HG02840 (cell line): ENCODE results near the gene TMEM186.
"Not testable (repeated sequence)": the region's sequence is repeated elsewhere in the genome, so short reads cannot be mapped to it uniquely, and the experiment has no call there.

Experiments
- ATAC-seq: cut with Tn5 transposase; IDR thresholded peaks from one replicate; pipeline ENCODE4 v1.9.1; 2021; ENCODE audit warnings: mild to moderate bottlenecking, moderate library complexity, moderate number of reproducible peaks; ENCODE audit not compliant: unreplicated experiment, low FRiP score

Gene TMEM186

DNA sequence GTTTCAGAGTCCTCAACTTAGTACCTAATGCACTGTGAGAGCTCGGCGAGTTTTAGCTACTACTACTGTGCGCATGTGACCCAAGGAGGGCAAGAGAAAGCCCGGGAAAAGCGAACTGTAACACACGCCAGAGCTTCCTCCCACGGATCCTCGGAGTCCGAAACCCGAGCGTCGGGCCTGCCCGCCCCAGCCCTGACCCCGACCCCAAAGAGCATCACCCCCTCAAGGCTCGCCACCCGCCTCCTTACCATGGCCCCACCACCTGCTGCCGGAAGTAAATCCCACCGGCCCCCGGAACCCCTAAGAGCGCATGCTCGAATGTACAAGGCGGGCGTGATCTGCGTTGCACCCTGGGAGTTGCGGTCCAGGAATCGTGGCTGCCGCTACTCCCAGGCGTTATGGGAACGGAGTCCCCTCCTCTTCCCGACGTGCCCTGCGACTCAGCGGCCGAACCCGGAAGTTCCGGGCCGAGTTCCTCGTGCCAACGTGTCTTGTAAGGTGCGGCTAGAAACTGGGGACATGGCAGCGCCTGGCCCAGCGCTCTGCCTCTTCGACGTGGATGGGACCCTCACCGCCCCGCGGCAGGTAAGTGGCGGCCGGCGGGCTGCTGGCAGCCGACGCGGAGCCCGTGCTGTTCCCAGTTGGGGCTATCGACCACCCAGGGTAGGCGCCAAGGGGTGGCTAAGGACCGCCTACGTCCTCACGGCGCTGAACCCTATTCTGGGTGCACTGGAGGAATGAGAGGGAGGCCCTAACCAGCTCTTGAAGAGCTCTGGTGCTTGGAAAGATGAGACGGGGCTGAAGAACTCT is at the start of gene TMEM186, which contains the start of gene PMM2:
Gene TMEM186 (minus strand): TSS at position 276 of the 810 bp plus-strand sequence. CDS start 25 bp downstream, at position 251.
Gene PMM2 (plus strand): TSS at position 476 of the 810 bp plus-strand sequence. CDS start 44 bp downstream, at position 520.
- peak; percentile 95 for ATAC-seq

- no peak for ATAC-seq
These were observed 49.7 kb upstream of the TMEM186 start for GRCh38 chr16:8847145-8847544.

- ATAC-seq = no peak
These were observed 49.0 kb upstream of the TMEM186 start for GRCh38 chr16:8846401-8846932.

GRCh38 chr16:8845699-8846298 is 48.4 kb upstream of the TMEM186 start:
- no peak for ATAC-seq

DNA sequence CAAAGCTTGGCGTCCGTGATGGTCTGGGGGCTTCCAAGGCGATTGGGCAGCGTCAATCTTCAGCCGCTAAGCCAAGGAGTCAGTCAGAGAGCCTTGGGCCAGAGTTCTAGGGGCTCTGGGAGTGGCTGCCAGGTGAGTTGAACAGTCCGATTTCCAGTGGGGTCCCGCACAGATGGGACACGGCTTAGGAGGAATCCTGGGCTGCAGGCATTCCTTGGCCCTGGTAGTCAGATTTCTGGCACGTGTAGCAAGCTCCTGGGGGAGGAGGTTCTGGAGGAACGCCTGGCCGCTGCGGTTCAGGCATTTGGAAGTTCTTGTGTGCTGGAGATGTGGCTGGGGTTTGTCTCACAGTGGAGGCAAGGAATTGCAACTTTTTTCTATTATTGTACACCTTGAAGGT is 45.9 kb upstream of the TMEM186 start:
- not testable (repeated sequence) for ATAC-seq

DNA sequence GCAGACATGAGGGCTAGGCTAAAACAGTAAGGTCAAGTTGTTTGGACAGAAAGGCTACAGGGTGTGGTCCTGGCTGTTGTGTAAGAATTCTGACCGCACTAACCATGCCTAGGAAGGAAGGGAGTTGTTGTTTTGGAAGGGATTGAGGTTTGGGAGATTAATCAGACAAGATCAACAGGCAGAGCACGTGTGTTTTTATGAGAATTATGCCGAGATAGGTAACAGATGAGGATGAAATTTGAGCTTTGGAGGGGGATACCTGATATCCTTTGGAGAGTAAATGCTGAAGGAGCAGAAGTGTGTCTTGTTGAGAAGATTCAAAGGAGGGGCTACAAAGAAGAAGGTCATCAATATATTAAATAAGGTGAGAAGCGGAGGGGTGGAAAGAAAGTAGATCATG is 44.6 kb upstream of the TMEM186 start:
- not testable (repeated sequence) for ATAC-seq

- ATAC-seq = not testable (repeated sequence)
These were observed 40.2 kb upstream of the TMEM186 start for GRCh38 chr16:8837594-8837993.

DNA sequence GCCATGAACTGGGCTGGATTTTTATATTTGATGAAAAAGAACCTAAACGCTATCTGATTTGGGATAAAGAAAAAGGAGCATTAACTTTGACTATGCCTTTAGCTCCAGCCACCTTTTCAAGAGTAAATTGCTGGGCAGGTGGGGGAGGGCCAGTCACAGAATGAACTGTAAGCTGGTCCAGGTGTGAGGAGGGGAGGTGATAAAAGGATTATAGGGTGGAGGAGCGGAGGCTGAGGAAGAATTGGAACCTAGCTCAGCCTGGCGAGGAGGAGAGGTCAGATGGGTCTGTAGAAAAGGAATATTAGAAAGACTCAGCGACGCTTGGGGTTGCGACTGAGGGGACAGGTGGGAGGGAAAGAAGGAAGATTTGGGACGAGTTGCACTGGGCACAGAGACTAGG is 39.4 kb upstream of the TMEM186 start:
- not testable (repeated sequence) for ATAC-seq

GRCh38 chr16:8832717-8833105 is 35.3 kb upstream of the TMEM186 start:
- no peak for ATAC-seq

- ATAC-seq = no peak
These were observed 34.7 kb upstream of the TMEM186 start for GRCh38 chr16:8831871-8832716.

DNA sequence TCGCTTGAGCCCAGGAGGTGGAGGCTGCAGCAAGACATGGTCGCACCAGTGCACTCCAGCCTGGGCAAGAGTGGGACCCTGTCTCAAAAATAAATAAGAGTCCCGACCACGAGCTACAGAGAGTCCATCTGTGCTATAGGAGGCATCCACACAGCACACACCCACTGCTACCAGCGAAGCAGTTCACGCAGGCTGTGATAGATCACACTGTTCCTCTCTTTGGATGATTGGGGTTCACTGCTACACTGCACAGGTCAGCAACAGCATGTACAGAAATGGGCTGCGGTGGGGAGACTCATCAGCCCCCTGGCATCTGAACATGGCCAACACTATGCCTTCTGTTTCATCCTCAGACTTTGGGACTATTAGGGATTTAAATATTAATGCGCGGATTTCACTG is 34.0 kb upstream of the TMEM186 start:
- ATAC-seq = no peak

DNA sequence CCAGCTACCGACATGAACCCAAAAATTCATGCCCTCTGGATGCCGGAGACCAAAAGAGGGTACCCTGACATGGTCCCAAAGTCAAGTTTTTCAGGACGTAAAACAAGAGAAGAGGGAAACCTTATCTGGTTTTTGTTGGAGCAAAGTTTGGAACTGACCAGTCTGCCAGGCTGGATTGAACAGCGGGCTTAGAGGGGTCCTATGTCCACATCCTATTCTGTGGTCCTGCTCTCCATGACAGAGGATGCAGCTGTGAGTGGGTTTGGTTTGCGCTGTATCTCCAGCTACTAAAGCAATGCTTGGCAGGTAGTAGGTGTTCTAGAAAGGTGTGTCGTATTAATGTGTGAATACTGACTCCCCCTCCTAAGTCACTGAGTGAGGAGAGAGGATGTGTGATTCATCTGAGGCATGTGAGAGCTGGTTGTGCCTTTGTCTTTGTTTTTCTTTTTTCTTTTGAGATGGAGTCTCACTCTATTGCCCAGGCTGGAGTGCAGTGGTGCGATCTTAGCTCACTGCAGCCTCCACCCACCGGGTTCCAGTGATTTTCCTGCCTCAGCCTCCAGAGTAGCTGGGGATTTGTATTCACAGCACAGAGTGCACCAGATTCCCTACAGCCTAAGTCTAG is 31.2 kb upstream of the TMEM186 start:
- ATAC-seq = no peak

DNA sequence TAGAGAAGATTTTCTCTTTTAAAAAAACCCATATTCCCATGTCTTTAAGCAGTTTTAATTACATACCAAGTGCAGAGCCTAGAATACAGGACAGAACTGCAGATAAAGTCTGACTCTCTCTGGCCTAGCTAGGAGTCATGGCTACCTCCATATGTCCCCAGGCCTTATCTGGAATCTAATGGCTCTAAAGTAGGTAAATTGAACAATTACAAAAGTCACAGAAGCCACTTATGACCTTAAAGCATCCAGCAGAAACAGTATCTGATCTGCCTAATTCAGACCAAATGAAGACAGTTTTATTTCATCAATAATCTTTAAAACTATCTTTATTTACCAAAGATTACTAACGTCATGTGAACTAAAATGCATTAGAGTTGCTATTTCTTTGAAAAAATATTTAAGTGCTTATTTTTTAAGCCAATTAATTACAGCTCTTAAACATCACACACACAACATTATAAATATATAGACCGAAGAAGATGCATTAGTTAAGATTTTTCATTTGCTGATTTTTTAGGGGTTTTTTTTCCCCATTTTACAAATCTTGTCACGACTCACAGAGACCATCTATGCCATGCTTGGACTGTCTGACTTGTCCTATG is 28.9 kb upstream of the TMEM186 start:
- ATAC-seq = no peak

- no peak for ATAC-seq
These were observed 25.0 kb upstream of the TMEM186 start for GRCh38 chr16:8822403-8822802.

DNA sequence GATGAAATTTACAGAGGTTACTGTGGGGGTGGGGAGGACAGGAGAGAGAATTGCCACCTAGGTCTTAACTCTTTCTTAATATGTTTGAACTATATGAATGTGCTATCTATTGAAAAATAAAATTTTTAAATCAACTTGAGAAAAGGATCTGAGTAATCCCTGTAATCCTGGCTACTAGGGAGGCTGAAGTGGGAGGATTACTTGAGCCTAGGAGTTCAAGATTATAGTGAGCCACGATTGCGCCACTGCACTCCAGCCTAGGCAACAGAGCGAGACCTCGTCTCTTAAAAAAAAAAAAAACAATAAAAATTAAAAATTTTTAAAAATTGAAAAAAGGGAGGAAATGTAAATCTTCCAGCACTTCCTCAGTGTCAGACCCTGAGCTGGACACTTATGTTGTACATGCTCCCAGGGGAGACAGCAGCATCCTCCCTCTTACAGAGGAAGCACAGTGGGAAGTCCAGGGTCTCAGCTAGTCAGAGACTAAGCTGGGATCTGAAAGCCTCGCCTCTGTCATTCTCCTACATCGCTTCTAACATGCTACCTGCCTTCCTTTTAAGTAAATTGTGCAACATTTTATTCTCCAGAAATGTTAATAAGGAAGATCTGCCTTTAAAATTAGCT is 22.1 kb upstream of the TMEM186 start:
- ATAC-seq = no peak

- ATAC-seq = peak; percentile 80
These were observed 21.2 kb upstream of the TMEM186 start for GRCh38 chr16:8818504-8819270.

- no peak for ATAC-seq
These were observed 19.7 kb upstream of the TMEM186 start for GRCh38 chr16:8816967-8817655.
